ENCODE results near the gene USF2.

USF2 gene

DNA sequence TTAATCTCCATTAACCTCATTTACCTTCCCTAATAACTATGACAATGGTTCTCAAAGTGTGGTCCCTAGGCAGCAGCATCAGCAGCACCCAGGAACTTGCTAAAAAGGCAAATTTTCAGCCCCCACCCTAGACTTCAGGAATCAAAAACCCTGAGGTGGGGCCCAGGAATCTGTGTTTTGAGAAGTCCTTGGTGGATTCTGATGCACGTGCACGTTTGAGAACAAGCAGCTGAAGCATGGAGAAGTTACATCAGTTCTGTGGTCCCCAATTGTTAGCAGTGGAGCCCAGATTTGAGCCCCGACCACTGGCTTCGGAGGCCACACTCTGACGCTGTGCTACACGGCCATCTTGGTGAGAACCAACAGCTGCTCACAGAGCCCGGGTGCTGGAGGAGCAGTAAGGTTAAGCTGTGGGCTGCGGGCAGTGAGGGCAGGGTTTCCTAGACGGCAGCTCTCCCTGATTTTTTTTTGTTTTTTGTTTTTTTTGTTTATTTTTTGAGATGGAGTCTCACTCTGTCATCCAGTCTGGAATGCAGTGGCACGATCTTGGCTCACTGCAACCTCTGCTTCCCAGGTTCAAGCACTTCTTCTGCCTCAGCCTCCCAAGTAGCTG lies 46.2 kb downstream of the USF2 start:
- no peak for DNase-seq (ENCODE audit: low read depth)
- TF ChIP-seq, protein P1, sequence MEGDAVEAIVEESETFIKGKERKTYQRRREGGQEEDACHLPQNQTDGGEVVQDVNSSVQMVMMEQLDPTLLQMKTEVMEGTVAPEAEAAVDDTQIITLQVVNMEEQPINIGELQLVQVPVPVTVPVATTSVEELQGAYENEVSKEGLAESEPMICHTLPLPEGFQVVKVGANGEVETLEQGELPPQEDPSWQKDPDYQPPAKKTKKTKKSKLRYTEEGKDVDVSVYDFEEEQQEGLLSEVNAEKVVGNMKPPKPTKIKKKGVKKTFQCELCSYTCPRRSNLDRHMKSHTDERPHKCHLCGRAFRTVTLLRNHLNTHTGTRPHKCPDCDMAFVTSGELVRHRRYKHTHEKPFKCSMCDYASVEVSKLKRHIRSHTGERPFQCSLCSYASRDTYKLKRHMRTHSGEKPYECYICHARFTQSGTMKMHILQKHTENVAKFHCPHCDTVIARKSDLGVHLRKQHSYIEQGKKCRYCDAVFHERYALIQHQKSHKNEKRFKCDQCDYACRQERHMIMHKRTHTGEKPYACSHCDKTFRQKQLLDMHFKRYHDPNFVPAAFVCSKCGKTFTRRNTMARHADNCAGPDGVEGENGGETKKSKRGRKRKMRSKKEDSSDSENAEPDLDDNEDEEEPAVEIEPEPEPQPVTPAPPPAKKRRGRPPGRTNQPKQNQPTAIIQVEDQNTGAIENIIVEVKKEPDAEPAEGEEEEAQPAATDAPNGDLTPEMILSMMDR (conservative IDR thresholded peaks at IDR 0.05; ENCODE audit: control insufficient read depth, insufficient read depth, low read depth, low read length), result no peak
- H3K4me3 ChIP-seq (ENCODE audit: control insufficient read depth, low read depth, low read length), result no peak overlapping the region

DNA sequence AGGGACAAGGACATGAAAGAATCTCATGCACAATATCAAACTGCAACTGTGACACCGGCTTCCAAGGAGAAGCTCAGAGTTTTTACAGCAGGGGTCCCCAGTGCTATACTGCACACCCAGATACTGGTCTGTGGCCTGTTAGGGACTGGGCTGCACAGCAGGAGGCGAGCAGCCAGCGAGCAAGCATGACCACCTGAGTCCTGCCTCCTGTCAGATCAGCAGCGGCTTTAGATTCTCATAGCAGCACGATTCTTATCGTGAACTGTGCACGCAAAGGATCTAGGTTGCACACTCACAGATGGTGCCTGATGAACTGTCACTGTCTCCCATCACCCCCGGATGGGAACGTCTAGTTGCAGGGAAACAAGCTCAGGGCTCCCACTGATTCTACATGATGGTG lies 47.1 kb downstream of the USF2 start:
- no peak overlapping the region for H3K4me3 ChIP-seq (ENCODE audit: control insufficient read depth, low read depth, low read length)
- DNase-seq (ENCODE audit: low read depth), result no peak
- TF ChIP-seq, protein P1 (conservative IDR thresholded peaks at IDR 0.05; ENCODE audit: control insufficient read depth, insufficient read depth, low read depth, low read length), result no peak

DNA sequence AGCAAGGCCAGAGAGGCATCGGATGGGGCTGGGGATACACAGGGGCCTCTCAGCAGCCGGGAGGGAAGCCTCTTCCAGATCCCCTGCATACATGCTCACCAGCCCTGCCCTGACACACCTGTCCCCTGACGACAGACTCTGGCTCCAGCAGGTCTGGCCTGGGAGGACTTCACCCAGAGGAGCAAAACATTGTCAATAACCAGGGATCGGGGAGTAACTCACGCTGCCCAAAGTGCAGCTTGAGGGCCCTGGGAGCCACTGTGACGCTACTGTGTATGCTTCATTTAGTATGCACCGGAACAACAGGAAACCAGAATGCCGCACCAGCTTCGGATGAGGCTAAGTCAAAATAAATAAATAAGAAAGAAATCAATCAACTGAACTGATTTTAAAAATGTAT lies 47.8 kb downstream of the USF2 start:
- TF ChIP-seq, protein P1 (conservative IDR thresholded peaks at IDR 0.05; ENCODE audit: control insufficient read depth, insufficient read depth, low read depth, low read length), result no peak
- no peak for DNase-seq (ENCODE audit: low read depth)
- no peak overlapping the region for H3K4me3 ChIP-seq (ENCODE audit: control insufficient read depth, low read depth, low read length)

DNA sequence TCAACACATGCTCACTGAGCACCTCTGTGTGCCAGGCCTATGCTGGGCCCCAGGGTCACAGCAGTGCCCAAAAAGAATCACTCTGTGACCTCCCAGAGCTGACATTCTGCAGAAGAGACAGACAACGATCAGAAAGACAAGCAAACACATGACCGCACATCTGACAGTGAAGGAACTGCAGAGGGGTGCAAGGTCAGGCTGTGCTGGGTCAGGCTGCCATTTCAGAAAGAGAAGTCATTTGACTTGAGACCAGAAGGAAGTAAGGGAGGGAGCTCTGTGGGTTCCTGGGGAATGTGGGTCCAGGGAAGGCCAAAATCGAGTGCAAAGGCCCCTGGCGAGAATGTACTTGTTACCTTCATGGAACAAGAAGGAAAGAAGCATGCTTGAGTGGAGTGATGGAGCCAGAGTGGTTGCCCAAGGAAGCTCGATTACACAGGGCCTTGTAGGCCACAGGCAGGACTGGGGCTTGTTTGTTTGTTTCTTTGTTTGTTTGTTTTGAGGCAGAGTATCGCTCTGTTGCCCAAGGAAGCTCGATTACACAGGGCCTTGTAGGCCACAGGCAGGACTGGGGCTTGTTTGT lies 48.8 kb downstream of the USF2 start:
- DNase-seq (ENCODE audit: low read depth), result no peak
- no peak overlapping the region for H3K4me3 ChIP-seq (ENCODE audit: control insufficient read depth, low read depth, low read length)
- TF ChIP-seq, protein P1 (conservative IDR thresholded peaks at IDR 0.05; ENCODE audit: control insufficient read depth, insufficient read depth, low read depth, low read length), result no peak

DNA sequence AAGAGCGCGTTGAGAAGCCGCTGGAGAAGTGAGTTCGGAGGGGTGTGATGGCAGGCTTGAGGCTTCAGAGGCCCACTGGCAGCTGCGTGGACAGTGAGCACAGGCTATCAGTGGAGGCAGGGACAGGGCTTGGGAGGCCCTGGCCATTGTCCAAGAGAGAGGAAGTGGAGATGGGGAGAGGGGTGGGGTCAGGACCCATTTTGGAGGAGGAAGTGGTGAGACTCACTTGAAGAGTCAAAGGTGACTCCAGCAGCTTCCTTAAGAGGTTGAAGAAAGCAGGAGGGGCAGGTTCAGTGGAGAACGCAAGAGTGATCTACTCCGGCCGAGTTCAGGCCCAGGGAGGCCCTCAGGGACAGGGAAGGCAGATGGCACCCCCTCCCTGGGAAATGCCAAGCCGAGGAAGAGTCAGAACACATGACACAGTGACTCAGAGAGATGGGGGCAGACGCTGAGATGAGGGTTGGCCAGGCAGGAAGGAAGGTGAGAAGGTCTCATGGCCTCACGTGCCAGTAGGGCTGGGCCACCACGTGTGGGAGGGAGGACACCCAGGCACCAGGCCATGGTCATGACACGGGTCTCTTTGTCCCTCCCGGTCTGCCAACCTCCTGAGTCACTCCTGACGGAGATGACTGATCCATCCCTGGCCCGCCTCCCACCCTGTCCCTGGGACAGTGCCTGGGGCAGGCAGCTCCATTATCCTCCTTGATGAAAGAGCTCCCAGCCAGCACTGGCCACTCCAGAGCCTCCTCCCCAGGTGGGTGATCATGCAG lies 50.1 kb downstream of the USF2 start:
- TF ChIP-seq, protein P1 (conservative IDR thresholded peaks at IDR 0.05; ENCODE audit: control insufficient read depth, insufficient read depth, low read depth, low read length), result no peak
- peak; percentile 82 for DNase-seq (ENCODE audit: low read depth)
- H3K4me3 ChIP-seq (ENCODE audit: control insufficient read depth, low read depth, low read length), result no peak overlapping the region

DNA sequence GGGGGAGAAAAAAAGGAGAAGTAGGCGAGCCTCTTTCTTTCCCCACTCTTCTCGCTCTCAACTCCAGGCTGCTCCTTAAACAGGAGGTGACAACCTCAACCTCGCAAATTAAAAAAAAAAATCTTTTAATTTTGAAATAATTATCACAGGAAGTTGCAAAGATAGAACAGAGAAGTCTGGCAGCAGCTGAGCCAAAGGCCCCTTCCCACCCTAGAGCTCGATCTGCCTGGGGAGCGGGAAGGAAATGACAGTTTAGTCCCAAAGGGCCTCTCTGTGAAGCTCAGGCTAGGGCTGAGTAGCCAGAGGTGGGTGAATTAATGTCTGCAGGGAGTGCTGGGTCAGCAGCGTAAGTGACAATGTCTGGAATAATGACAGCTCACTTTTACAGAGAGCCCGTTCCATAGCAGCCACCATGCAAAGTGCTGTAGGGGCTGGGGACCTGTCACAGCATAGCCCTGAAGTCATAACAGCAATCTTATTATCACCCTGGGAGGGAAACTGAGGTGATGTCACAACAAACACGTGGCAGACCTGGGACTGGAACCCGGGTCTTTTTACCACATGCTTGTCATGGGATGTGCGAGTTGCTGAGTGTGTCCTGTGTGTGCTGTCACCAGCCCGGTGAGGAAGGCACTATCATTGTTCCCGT lies 51.4 kb downstream of the USF2 start:
- TF ChIP-seq, protein P1 (conservative IDR thresholded peaks at IDR 0.05; ENCODE audit: control insufficient read depth, insufficient read depth, low read depth, low read length), result no peak
- no peak overlapping the region for H3K4me3 ChIP-seq (ENCODE audit: control insufficient read depth, low read depth, low read length)
- DNase-seq (ENCODE audit: low read depth), result no peak

All from fibroblast of mammary gland (primary cell).